B cell (primary cell): ENCODE measurements around the gene ARHGAP27. TPM values are rescaled to one million over a fixed set of nuclear protein-coding genes. Genes with fewer than 3 reads are reported as not detected.

Experiments
- ATAC-seq: fragments of 200-7000 bp; cut with Tn5 transposase; one replicate; pipeline ENCODE4 v1.10.0; 2021; ENCODE audit warnings: low read depth, mild to moderate bottlenecking, moderate number of reproducible peaks, moderate library complexity
- CTCF ChIA-PET: fragments of 350-600 bp; sonication (Branson Sonifier 250); formaldehyde crosslinking; loops from one replicate; lab custom pipeline; 2021; ENCODE audit warnings: antibody characterized with exemption, inconsistent platforms; lab: Charles Lee
- POLR2A ChIA-PET: fragments of 350-600 bp; sonication (Branson Sonifier 250); formaldehyde crosslinking; loops from one replicate; lab custom pipeline; 2021; ENCODE audit warnings: antibody characterized with exemption; lab: Charles Lee
- DNase-seq: peaks from one replicate; pipeline ENCODE4 v3.0.0; 2013
- H2AFZ ChIP-seq: 2 replicates; pipeline ENCODE4 v1.6.1; 2012; ENCODE audit warnings: mild to moderate bottlenecking, low read depth, low read length; ENCODE audit not compliant: insufficient read depth, poor library complexity, severe bottlenecking
- H3K27ac ChIP-seq, 2 donors: 1 replicate in 1 of 2; 2 replicates in 1 of 2; pipeline ENCODE4 v1.5.1; 2012 to 2013; ENCODE audit warnings: low read length in 2 of 2, mild to moderate bottlenecking in 2 of 2, moderate library complexity in 1 of 2
- H3K27me3 ChIP-seq, 4 experiments: fragments of 200-600 bp in 1 of 4; sonication (generic) in 1 of 4; replicated peaks in 1 of 4; 1 replicate in 2 of 4; 2 replicates in 2 of 4; pipeline versions ENCODE4 v1.6.1 to v1.7.0; 2013 to 2016; ENCODE audit warnings: low read length in 3 of 4, mild to moderate bottlenecking in 2 of 4, mixed read lengths in 1 of 4, moderate library complexity in 1 of 4; ENCODE audit not compliant: insufficient read depth in 4 of 4, control insufficient read depth in 3 of 4; ENCODE audit errors: control extremely low read depth in 1 of 4
- H3K36me3 ChIP-seq, 2 experiments: replicated peaks in 1 of 2; 1 replicate in 1 of 2; 2 replicates in 1 of 2; pipeline versions ENCODE4 v1.6.1 to v1.7.1; 2013; ENCODE audit warnings: low read length in 1 of 2; ENCODE audit not compliant: insufficient read depth in 2 of 2, control insufficient read depth in 1 of 2; ENCODE audit errors: control extremely low read depth in 1 of 2, extremely low read depth in 1 of 2
- H3K4me1 ChIP-seq, 2 donors: fragments of 200-600 bp in 1 of 2; sonication (generic) in 1 of 2; 1 replicate in 1 of 2; 2 replicates in 1 of 2; pipeline versions ENCODE4 v1.5.1 to v1.6.1; 2013 to 2017; ENCODE audit warnings: low read length in 2 of 2; ENCODE audit not compliant: control insufficient read depth in 2 of 2, insufficient read depth in 2 of 2
- H3K4me2 ChIP-seq: replicated peaks from 2 replicates; pipeline ENCODE3; 2012; ENCODE audit warnings: mild to moderate bottlenecking, low read depth, low read length; ENCODE audit not compliant: poor library complexity, severe bottlenecking
- H3K4me3 ChIP-seq, 5 experiments: fragments of 200-600 bp in 1 of 5; sonication (generic) in 1 of 5; 1 replicate in 3 of 5; 2 replicates in 2 of 5; pipeline versions ENCODE4 v1.5.1 to v1.7.0; 2011 to 2016; ENCODE audit warnings: low read length in 4 of 5, mild to moderate bottlenecking in 4 of 5, low read depth in 2 of 5, control low read depth in 1 of 5, moderate library complexity in 1 of 5; ENCODE audit not compliant: insufficient read depth in 1 of 5; ENCODE audit errors: control extremely low read depth in 1 of 5, extremely low read depth in 1 of 5
- H3K79me2 ChIP-seq: fragments of 200-600 bp; sonication (generic); one replicate; pipeline ENCODE4 v1.6.0; 2016; ENCODE audit warnings: low read length; ENCODE audit not compliant: control insufficient read depth, insufficient read depth
- H3K9ac ChIP-seq: fragments of 200-600 bp; sonication (generic); 2 replicates; pipeline ENCODE4 v1.6.1; 2017; ENCODE audit warnings: mild to moderate bottlenecking, low read length, moderate library complexity
- H3K9me3 ChIP-seq, 3 donors: one replicate each; pipeline versions ENCODE4 v1.6.1 to v1.7.1; 2013; ENCODE audit warnings: low read length in 2 of 3; ENCODE audit not compliant: control insufficient read depth in 2 of 3, insufficient read depth in 1 of 3; ENCODE audit errors: control extremely low read depth in 1 of 3
- H4K20me1 ChIP-seq: 2 replicates; pipeline ENCODE4 v1.6.0; 2012; ENCODE audit warnings: mild to moderate bottlenecking, low read length; ENCODE audit not compliant: insufficient read depth, control insufficient read depth, poor library complexity, severe bottlenecking
- H3K27ac Mint-ChIP-seq: one replicate; pipeline ENCODE4 v1.8.0; 2021; ENCODE audit warnings: mixed read lengths
- H3K27me3 Mint-ChIP-seq: one replicate; pipeline ENCODE4 v1.8.0; 2021; ENCODE audit warnings: mixed read lengths
- H3K4me1 Mint-ChIP-seq: one replicate; pipeline ENCODE4 v1.8.0; 2021; ENCODE audit warnings: mixed read lengths
- H3K4me3 Mint-ChIP-seq: one replicate; pipeline ENCODE4 v1.8.0; 2021; ENCODE audit warnings: mixed read lengths
- H3K9me3 Mint-ChIP-seq: one replicate; pipeline ENCODE4 v1.8.0; 2022; ENCODE audit warnings: mixed read lengths; ENCODE audit not compliant: insufficient read depth
- CTCF ChIP-seq: fragments of 200-600 bp; IDR thresholded peaks from one replicate; pipeline ENCODE4 v1.8.0; 2022; ENCODE audit warnings: antibody characterized with exemption, mild to moderate bottlenecking
- EZH2 ChIP-seq: IDR thresholded peaks from 2 replicates; pipeline ENCODE4 v1.6.1; 2012; ENCODE audit warnings: borderline replicate concordance, low read depth, mild to moderate bottlenecking, moderate library complexity, low read length; ENCODE audit not compliant: insufficient read depth, poor library complexity, severe bottlenecking
- WGBS: methylation state at CpG from one replicate; pipeline ENCODE4 v1.1.5; 2013; ENCODE audit warnings: missing lambda C conversion rate; ENCODE audit not compliant: insufficient coverage; 5-methylcytosine and 5-hydroxymethylcytosine counted together
- intact Hi-C: fragments of 100-400 bp; cut with micrococcal nuclease; formaldehyde crosslinking; loops from one replicate; pipeline ENCODE4 v1.10.0; 2022
- polyA plus RNA-seq: library from polyadenylated mRNA; depleted of rRNA; stranded (reverse); fragments of >200 nt; gene quantifications from 2 replicates; pipeline ENCODE4 v1.2.3, GENCODE V29; 2012
- total RNA-seq, 2 donors: library from RNA; stranded (reverse); fragments of 120-200 nt in 1 of 2; gene quantifications; 1 replicate in 1 of 2; 2 replicates in 1 of 2; pipeline versions ENCODE4 v1.2.3 to v1.2.4, GENCODE V29; 2013 to 2022

ARHGAP27 gene
- total and polyA plus RNA-seq, 2 donors (not counting 1 experiment from before 2014, with no cell fraction given): 159 to 227 TPM

GRCh38 chr17:45382226-45382625 is 50.4 kb downstream of the ARHGAP27 start:
- H3K4me1 ChIP-seq: peaks cover 17 to 26% of the 10 kb centered on the region in 2 donors
- H3K36me3 ChIP-seq: no peaks in the 10 kb centered on the region
- no peaks in the 10 kb centered on the region for H3K9me3 Mint-ChIP-seq
- no peak overlapping the region for H3K4me2 ChIP-seq
- ATAC-seq (no peak), DNase-seq (no peak)
- ChIA-PET CTCF (interaction anchor here (0.8 to 18.7 kb wide), 6 partner anchors 14 to 163 kb away, joined by 3 to 520 read pairs (median 4); no protein-coding TSS in a partner anchor), POLR2A (no interaction called here)
- H3K27ac ChIP-seq: no peak overlapping the region
- WGBS: no CpG with 5 or more reads among the region's 3 CpGs
- no peak overlapping the region for H3K4me3 Mint-ChIP-seq
- intact Hi-C loops: no loop called here
- H3K9me3 ChIP-seq: no peaks in the 10 kb centered on the region
- H3K27me3 ChIP-seq: no peaks in the 10 kb centered on the region
- TF ChIP-seq EZH2 (no peak), CTCF (no peak)
- no peak overlapping the region for H3K9ac ChIP-seq
- no peaks in the 10 kb centered on the region for H4K20me1 ChIP-seq
- H3K4me1 Mint-ChIP-seq: peaks cover 27% of the 10 kb centered on the region
- H3K79me2 ChIP-seq: no peaks in the 10 kb centered on the region
- peaks cover 4% of the 10 kb centered on the region for H3K27me3 Mint-ChIP-seq
- no peak overlapping the region for H2AFZ ChIP-seq
- no peak overlapping the region for H3K27ac Mint-ChIP-seq
- no peak overlapping the region for H3K4me3 ChIP-seq

- Mint-ChIP-seq H3K9me3 (no peaks in the 10 kb centered on the region), H3K4me3 (no peak overlapping the region), H3K27ac (no peak overlapping the region), H3K4me1 (peaks cover 27% of the 10 kb centered on the region), H3K27me3 (peaks cover 4% of the 10 kb centered on the region)
- Histone ChIP-seq H3K4me2 (no peak overlapping the region), H3K27me3 (no peaks in the 10 kb centered on the region), H3K36me3 (no peaks in the 10 kb centered on the region), H3K4me1 (peaks cover 17 to 26% of the 10 kb centered on the region in 2 donors), H3K4me3 (no peak overlapping the region), H4K20me1 (no peaks in the 10 kb centered on the region), H3K27ac (no peak overlapping the region), H3K9me3 (no peaks in the 10 kb centered on the region), H3K79me2 (no peaks in the 10 kb centered on the region), H3K9ac (no peak overlapping the region), H2AFZ (no peak overlapping the region)
- CTCF ChIA-PET: interaction anchor here (0.7 to 18.7 kb wide), 10 partner anchors 11 to 162 kb away, joined by 3 to 520 read pairs (median 4); no protein-coding TSS in a partner anchor
- intact Hi-C loops: no loop called here
- no peak for TF ChIP-seq CTCF
- TF ChIP-seq EZH2: no peak
- DNase-seq: no peak
- no peak for ATAC-seq
- WGBS: 85% methylated on average over 4 of the region's 8 CpGs
- POLR2A ChIA-PET: interaction anchor here (1.4 kb wide), 1 partner anchor 133 kb away, joined by 3 read pairs; no protein-coding TSS in a partner anchor
Observed at GRCh38 chr17:45380991-45381390, 51.7 kb downstream of the ARHGAP27 start.
